HepG2 (cell line): Measurements from ENCODE around the gene BRMS1. TPM values are rescaled to one million over a fixed set of nuclear protein-coding genes. Genes with fewer than 3 reads are reported as not detected.

Experiments used
- ADNP ChIP-seq: sonication (generic); formaldehyde crosslinking; IDR thresholded peaks from 2 replicates; pipeline ENCODE4 v1.4.0; 2020; ENCODE audit warnings: missing genetic modification reagents
- DPF2 ChIP-seq: sonication (generic); formaldehyde crosslinking; IDR thresholded peaks from 2 replicates; pipeline ENCODE4 v1.4.0; 2020; ENCODE audit warnings: mild to moderate bottlenecking, low read depth, missing genetic modification reagents, borderline replicate concordance
- HNRNPUL1 ChIP-seq: fragments of 200-400 bp; formaldehyde crosslinking; IDR thresholded peaks from 2 replicates; pipeline ENCODE4 v1.6.1; 2017; ENCODE audit warnings: low read depth, mild to moderate bottlenecking, low read length, moderate library complexity
- MEIS2 ChIP-seq: sonication (generic); formaldehyde crosslinking; IDR thresholded peaks from 2 replicates; pipeline ENCODE4 v1.9.0; 2021; ENCODE audit warnings: mild to moderate bottlenecking, missing genetic modification reagents
- MIER3 ChIP-seq: IDR thresholded peaks from 2 replicates; pipeline ENCODE4 v1.6.1; 2016; ENCODE audit warnings: missing compliant biosample characterization, borderline replicate concordance
- MLLT10 ChIP-seq: sonication (generic); formaldehyde crosslinking; IDR thresholded peaks from 2 replicates; pipeline ENCODE4 v1.4.0; 2020; ENCODE audit warnings: missing genetic modification reagents
- PAF1 ChIP-seq: IDR thresholded peaks from 2 replicates; pipeline ENCODE4 v1.6.1; 2016; ENCODE audit warnings: missing genetic modification reagents, missing compliant biosample characterization
- RFX1 ChIP-seq: fragments of 450-650 bp; IDR thresholded peaks from 2 replicates; pipeline ENCODE4 v1.6.1; 2017
- SOX5 ChIP-seq: IDR thresholded peaks from 2 replicates; pipeline ENCODE4 v1.6.1; 2016; ENCODE audit warnings: borderline replicate concordance
- SP2 ChIP-seq: sonication (generic); formaldehyde crosslinking; IDR thresholded peaks from 2 replicates; pipeline ENCODE4 v1.5.1; 2020; ENCODE audit warnings: mild to moderate bottlenecking, missing genetic modification reagents
- SRSF1 ChIP-seq: fragments of 200-400 bp; formaldehyde crosslinking; optimal IDR thresholded peaks from 2 replicates; pipeline ENCODE3; 2017; ENCODE audit warnings: mild to moderate bottlenecking, low read depth, low read length, moderate library complexity
- STAG1 ChIP-seq: sonication (generic); formaldehyde crosslinking; IDR thresholded peaks from 2 replicates; pipeline ENCODE4 v1.4.0; 2020; ENCODE audit warnings: missing genetic modification reagents
- TCF7 ChIP-seq: sonication (generic); IDR thresholded peaks from 2 replicates; pipeline ENCODE4 v1.6.1; 2016; ENCODE audit warnings: antibody characterized with exemption, low read depth
- YEATS2 ChIP-seq: sonication (generic); formaldehyde crosslinking; IDR thresholded peaks from 2 replicates; pipeline ENCODE4 v1.4.0; 2020; ENCODE audit warnings: missing genetic modification reagents, borderline replicate concordance
- YEATS4 ChIP-seq: sonication (generic); formaldehyde crosslinking; IDR thresholded peaks from 2 replicates; pipeline ENCODE4 v1.4.0; 2020; ENCODE audit warnings: missing genetic modification reagents, borderline replicate concordance
- ZBTB3 ChIP-seq: sonication (generic); formaldehyde crosslinking; IDR thresholded peaks from 2 replicates; pipeline ENCODE4 v1.4.0; 2020; ENCODE audit warnings: low read depth, mild to moderate bottlenecking, moderate library complexity, missing genetic modification reagents, borderline replicate concordance
- ZBTB8A ChIP-seq: sonication (generic); formaldehyde crosslinking; IDR thresholded peaks from 2 replicates; pipeline ENCODE4 v1.4.0; 2020; ENCODE audit warnings: mild to moderate bottlenecking, low read depth, missing genetic modification reagents, borderline replicate concordance
- ZMYM2 ChIP-seq: sonication (generic); formaldehyde crosslinking; IDR thresholded peaks from 2 replicates; pipeline ENCODE4 v1.8.0; 2022; ENCODE audit warnings: mild to moderate bottlenecking, missing genetic modification reagents
- ZNF230 ChIP-seq: sonication (generic); formaldehyde crosslinking; IDR thresholded peaks from 2 replicates; pipeline ENCODE4 v1.4.0; 2020; ENCODE audit warnings: mild to moderate bottlenecking, missing genetic modification reagents
- ZNF33B ChIP-seq: sonication (generic); formaldehyde crosslinking; IDR thresholded peaks from 2 replicates; pipeline ENCODE4 v1.5.1; 2020; ENCODE audit warnings: mild to moderate bottlenecking, missing genetic modification reagents
- ZNF510 ChIP-seq: sonication (generic); formaldehyde crosslinking; IDR thresholded peaks from 2 replicates; pipeline ENCODE4 v1.4.0; 2020; ENCODE audit warnings: low read depth, mild to moderate bottlenecking, missing genetic modification reagents
- ZNF552 ChIP-seq: sonication (generic); formaldehyde crosslinking; IDR thresholded peaks from 2 replicates; pipeline ENCODE4 v1.9.0; 2022; ENCODE audit warnings: missing genetic modification reagents, mild to moderate bottlenecking, borderline replicate concordance
- ZNF747 ChIP-seq: sonication (generic); formaldehyde crosslinking; IDR thresholded peaks from 2 replicates; pipeline ENCODE4 v1.8.1; 2023; ENCODE audit warnings: missing genetic modification reagents, mild to moderate bottlenecking, borderline replicate concordance
- ZNF777 ChIP-seq: sonication (generic); formaldehyde crosslinking; IDR thresholded peaks from 2 replicates; pipeline ENCODE4 v1.4.0; 2020; ENCODE audit warnings: missing genetic modification reagents
- ZNF792 ChIP-seq: IDR thresholded peaks from 2 replicates; pipeline ENCODE4 v1.6.1; 2016
- ZSCAN22 ChIP-seq: sonication (generic); formaldehyde crosslinking; IDR thresholded peaks from 2 replicates; pipeline ENCODE4 v1.4.0; 2020; ENCODE audit warnings: mild to moderate bottlenecking, missing genetic modification reagents
- polyA plus RNA-seq, 8 experiments: library from polyadenylated mRNA; depleted of rRNA in 3 of 8; stranded (reverse) in 7 of 8; unstranded in 1 of 8; fragments of >200 nt; fragmentation: Illumina TruSeq in 4 of 8; extraction: Trizol in 4 of 8; gene quantifications; 2 replicates each; pipeline versions ENCODE4 v1.2.1 to v1.2.3, GENCODE V29; 2011 to 2016; ENCODE audit warnings: low read depth in 4 of 8, missing spikeins in 1 of 8, mixed read lengths in 1 of 8; ENCODE audit not compliant: insufficient read depth in 1 of 8
- total RNA-seq, 5 experiments: library from RNA; depleted of rRNA; stranded (reverse); fragments of >200 nt; fragmentation: Illumina TruSeq; extraction: Trizol; gene quantifications; 2 replicates each; pipeline ENCODE4 v1.2.3, GENCODE V29; 2016; ENCODE audit warnings: low read depth in 1 of 5
- TF ChIP-seq, protein P1 (sequence below): sonication (generic); formaldehyde crosslinking; IDR thresholded peaks from 2 replicates; pipeline ENCODE4 v1.8.0; 2022; ENCODE audit warnings: low read depth, missing genetic modification reagents
- TF ChIP-seq, protein P2 (sequence below): sonication (generic); formaldehyde crosslinking; IDR thresholded peaks from 2 replicates; pipeline ENCODE4 v1.4.0; 2020; ENCODE audit warnings: low read depth, mild to moderate bottlenecking, missing genetic modification reagents
- TF ChIP-seq, protein P3 (sequence below): sonication (generic); formaldehyde crosslinking; IDR thresholded peaks from 2 replicates; pipeline ENCODE4 v1.9.0; 2021; ENCODE audit warnings: missing genetic modification reagents, borderline replicate concordance

Gene BRMS1
- total and polyA plus RNA-seq, 2 of the 13 experiments (the other 11 are each of a cell fraction or from before 2014, with no cell fraction given) = 15.8 to 55.7 TPM

DNA sequence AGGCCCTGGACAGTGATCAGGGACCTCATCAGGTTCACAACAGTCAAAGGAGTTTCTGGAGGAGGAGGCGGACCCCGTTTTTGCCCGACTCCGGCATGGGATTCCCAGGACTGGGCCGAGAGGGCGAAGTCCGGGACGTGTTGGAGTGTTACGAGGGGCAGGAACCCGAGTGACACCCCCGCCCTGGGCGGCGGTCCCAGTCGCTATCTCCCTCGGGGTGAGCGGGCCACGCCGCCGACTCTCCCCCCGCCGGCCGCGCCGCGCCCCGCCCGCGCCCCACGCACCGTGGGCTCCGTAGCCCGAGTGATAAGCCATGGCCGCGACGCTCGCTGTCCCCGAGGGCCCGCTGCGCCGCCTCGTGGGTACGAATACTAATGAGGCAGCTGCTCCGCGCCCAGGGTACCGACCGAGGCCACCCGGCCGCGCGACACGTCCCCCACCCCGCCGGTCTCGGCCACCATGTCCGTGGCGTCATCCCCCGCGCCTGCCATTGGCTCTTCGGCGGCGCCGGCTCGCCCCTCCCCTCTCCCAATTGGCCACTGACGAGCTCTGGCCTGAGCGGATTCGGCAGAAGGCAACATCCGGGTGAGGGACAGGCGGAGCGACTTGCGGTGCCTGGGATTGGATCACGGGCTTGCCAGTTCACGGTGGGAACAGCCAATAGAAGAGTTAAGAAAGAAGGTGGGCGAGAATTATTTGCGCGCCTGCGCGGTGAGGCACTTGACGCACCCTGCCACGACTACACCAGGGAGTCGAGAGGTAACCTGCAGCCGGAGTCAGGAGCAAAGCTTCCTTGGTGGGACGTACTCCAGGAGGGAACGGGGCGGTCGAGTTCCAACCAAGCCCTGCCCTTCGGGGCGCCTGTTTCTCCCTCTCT lies 56.0 kb downstream of the BRMS1 start, which contains the start of gene YIF1A (continued):
- TF ChIP-seq, protein P1, sequence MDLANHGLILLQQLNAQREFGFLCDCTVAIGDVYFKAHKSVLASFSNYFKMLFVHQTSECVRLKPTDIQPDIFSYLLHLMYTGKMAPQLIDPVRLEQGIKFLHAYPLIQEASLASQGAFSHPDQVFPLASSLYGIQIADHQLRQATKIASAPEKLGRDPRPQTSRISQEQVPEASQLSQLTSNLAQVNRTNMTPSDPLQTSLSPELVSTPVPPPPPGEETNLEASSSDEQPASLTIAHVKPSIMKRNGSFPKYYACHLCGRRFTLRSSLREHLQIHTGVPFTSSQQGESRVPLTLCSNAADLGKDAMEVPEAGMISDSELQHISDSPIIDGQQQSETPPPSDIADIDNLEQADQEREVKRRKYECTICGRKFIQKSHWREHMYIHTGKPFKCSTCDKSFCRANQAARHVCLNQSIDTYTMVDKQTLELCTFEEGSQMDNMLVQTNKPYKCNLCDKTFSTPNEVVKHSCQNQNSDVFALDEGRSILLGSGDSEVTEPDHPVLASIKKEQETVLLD (CRISPR knock-in tag) = peak; percentile 64
- TF ChIP-seq STAG1 (CRISPR knock-in tag) (no peak), ZSCAN22 (CRISPR knock-in tag) (no peak), SP2 (CRISPR knock-in tag) (peak; percentile 96), MLLT10 (no peak), ZNF230 (CRISPR knock-in tag) (no peak), SOX5 (peak; percentile 19; the same call in 1 of the 2 replicates), ZNF777 (CRISPR knock-in tag) (no peak; the same call in 1 of the 2 replicates), ZNF552 (CRISPR knock-in tag) (no peak), MEIS2 (no peak; the same call in 1 of the 2 replicates), YEATS4 (CRISPR knock-in tag) (peak; percentile 98), ZNF747 (CRISPR knock-in tag) (no peak), ADNP (no peak), RFX1 (no peak), YEATS2 (peak; percentile 76; the same call in 1 of the 2 replicates), ZMYM2 (CRISPR knock-in tag) (no peak), SRSF1 (no peak), DPF2 (CRISPR knock-in tag) (no peak), TCF7 (no peak), MIER3 (CRISPR knock-in tag) (peak; percentile 62; the same call in 1 of the 2 replicates), ZNF510 (no peak), HNRNPUL1 (no peak), ZBTB8A (CRISPR knock-in tag) (no peak), PAF1 (CRISPR knock-in tag) (no peak), ZBTB3 (CRISPR knock-in tag) (no peak), ZNF33B (no peak), ZNF792 (CRISPR knock-in tag) (no peak; the same call in none of the 2 replicates)
- TF ChIP-seq, protein P2, sequence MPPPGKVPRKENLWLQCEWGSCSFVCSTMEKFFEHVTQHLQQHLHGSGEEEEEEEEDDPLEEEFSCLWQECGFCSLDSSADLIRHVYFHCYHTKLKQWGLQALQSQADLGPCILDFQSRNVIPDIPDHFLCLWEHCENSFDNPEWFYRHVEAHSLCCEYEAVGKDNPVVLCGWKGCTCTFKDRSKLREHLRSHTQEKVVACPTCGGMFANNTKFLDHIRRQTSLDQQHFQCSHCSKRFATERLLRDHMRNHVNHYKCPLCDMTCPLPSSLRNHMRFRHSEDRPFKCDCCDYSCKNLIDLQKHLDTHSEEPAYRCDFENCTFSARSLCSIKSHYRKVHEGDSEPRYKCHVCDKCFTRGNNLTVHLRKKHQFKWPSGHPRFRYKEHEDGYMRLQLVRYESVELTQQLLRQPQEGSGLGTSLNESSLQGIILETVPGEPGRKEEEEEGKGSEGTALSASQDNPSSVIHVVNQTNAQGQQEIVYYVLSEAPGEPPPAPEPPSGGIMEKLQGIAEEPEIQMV (CRISPR knock-in tag) = no peak
- TF ChIP-seq, protein P3, sequence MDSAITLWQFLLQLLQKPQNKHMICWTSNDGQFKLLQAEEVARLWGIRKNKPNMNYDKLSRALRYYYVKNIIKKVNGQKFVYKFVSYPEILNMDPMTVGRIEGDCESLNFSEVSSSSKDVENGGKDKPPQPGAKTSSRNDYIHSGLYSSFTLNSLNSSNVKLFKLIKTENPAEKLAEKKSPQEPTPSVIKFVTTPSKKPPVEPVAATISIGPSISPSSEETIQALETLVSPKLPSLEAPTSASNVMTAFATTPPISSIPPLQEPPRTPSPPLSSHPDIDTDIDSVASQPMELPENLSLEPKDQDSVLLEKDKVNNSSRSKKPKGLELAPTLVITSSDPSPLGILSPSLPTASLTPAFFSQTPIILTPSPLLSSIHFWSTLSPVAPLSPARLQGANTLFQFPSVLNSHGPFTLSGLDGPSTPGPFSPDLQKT (CRISPR knock-in tag) = no peak
